Effector memory CD4-positive, alpha-beta T cell (primary cell): ENCODE data around the gene SLFNL1.

Experiments
- DNase-seq, 3 donors: peaks; one replicate each; pipeline ENCODE4 v3.0.0-alpha.2; 2020
- H3K27ac ChIP-seq: 2 replicates; pipeline ENCODE4 v1.7.0; 2013; ENCODE audit warnings: mild to moderate bottlenecking, low read length, moderate library complexity; ENCODE audit not compliant: insufficient read depth, poor library complexity, severe bottlenecking
- H3K27me3 ChIP-seq: replicated peaks from 2 replicates; pipeline ENCODE4 v1.7.0; 2013; ENCODE audit warnings: mild to moderate bottlenecking, low read length; ENCODE audit not compliant: insufficient read depth, control insufficient read depth, poor library complexity, severe bottlenecking
- H3K36me3 ChIP-seq: 2 replicates; pipeline ENCODE4 v1.7.0; 2013; ENCODE audit warnings: mild to moderate bottlenecking, low read length, moderate library complexity; ENCODE audit not compliant: control insufficient read depth, insufficient read depth
- H3K4me1 ChIP-seq: 2 replicates; pipeline ENCODE4 v1.7.0; 2013; ENCODE audit warnings: low read length, mild to moderate bottlenecking; ENCODE audit not compliant: control insufficient read depth, insufficient read depth, poor library complexity, severe bottlenecking
- H3K4me3 ChIP-seq: 2 replicates; pipeline ENCODE4 v1.7.0; 2013; ENCODE audit warnings: low read length, low read depth, mild to moderate bottlenecking; ENCODE audit not compliant: insufficient read depth, poor library complexity, severe bottlenecking
- H3K9me3 ChIP-seq: 2 replicates; pipeline ENCODE4 v1.7.0; 2013; ENCODE audit warnings: mild to moderate bottlenecking, low read length, moderate library complexity; ENCODE audit not compliant: control insufficient read depth

The SLFNL1 gene

DNA sequence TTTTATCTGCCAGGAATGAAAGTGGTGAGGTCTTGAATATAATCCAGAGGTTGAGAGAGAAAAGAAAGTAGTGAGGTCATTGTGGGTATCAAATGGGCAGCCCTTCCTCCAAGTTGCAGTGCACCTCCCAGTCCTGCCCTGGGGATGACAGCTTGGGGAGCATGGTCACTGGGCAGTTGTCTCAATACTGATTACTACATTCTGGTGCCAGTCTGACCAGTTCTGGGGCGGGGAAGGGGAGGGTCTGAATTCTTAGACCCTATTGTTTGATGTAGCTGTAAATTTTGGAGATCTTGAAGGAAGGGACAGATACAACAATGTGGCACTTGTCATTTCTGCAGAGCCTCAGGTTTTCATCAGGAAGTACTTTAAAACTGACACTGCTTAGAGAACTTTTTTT lies 11.2 kb downstream of the SLFNL1 start:
- DNase-seq = no peak
- H3K27me3 ChIP-seq = no peaks in the 10 kb centered on the region

DNA sequence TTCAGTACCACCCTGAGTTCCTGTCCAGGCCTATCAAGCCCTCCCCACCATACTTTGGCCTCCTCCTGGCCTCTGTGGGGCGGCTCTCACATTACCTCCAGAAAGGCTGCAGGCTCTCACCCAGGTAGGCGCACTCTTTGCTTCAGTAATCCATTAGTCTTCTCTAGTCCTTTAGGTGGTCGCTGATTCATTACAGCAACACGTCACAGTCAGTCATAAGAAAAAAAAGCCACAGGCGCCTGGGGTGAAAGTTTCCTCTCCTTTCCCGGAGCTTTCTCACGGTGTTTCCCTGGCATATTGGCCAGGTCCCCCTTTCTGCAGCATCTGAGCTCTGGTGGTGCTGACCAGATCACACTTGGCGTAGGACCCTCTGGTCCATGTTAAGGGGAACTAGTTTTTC lies 12.1 kb downstream of the SLFNL1 start:
- no peak for DNase-seq
- Histone ChIP-seq H3K36me3 (peaks cover 67% of the 10 kb centered on the region), H3K27ac (no peak overlapping the region), H3K9me3 (no peaks in the 10 kb centered on the region), H3K27me3 (no peaks in the 10 kb centered on the region), H3K4me3 (no peak overlapping the region), H3K4me1 (no peaks in the 10 kb centered on the region)

More for the DNA sequence above, 11.2 kb downstream of the SLFNL1 start:
- Histone ChIP-seq H3K4me3 (no peak overlapping the region), H3K36me3 (peaks cover 67% of the 10 kb centered on the region), H3K9me3 (no peaks in the 10 kb centered on the region), H3K27ac (no peak overlapping the region), H3K4me1 (no peaks in the 10 kb centered on the region)

GRCh38 chr1:41006942-41007865 lies 14.3 kb downstream of the SLFNL1 start:
- no peak for DNase-seq
- H3K36me3 ChIP-seq = peaks cover 65% of the 10 kb centered on the region
- H3K4me3 ChIP-seq = no peak overlapping the region
- H3K27ac ChIP-seq = no peak overlapping the region
- H3K9me3 ChIP-seq = no peaks in the 10 kb centered on the region
- H3K27me3 ChIP-seq = no peaks in the 10 kb centered on the region
- H3K4me1 ChIP-seq = no peaks in the 10 kb centered on the region

- H3K4me3 ChIP-seq = no peak overlapping the region
- no peak overlapping the region for H3K27ac ChIP-seq
- no peaks in the 10 kb centered on the region for H3K27me3 ChIP-seq
- no peaks in the 10 kb centered on the region for H3K9me3 ChIP-seq
- peaks cover 51% of the 10 kb centered on the region for H3K36me3 ChIP-seq
- no peaks in the 10 kb centered on the region for H3K4me1 ChIP-seq
- DNase-seq = no peak
Measured at GRCh38 chr1:41005876-41006275, 15.6 kb downstream of the SLFNL1 start.

- H3K9me3 ChIP-seq = no peaks in the 10 kb centered on the region
- no peaks in the 10 kb centered on the region for H3K4me1 ChIP-seq
- no peaks in the 10 kb centered on the region for H3K27me3 ChIP-seq
- H3K27ac ChIP-seq = no peak overlapping the region
- H3K36me3 ChIP-seq = peaks cover 43% of the 10 kb centered on the region
- peak; percentile 50 to 76 (median 66) for DNase-seq
- H3K4me3 ChIP-seq = no peak overlapping the region
Measured at GRCh38 chr1:41003640-41004220, 17.8 kb downstream of the SLFNL1 start.

GRCh38 chr1:41003127-41003639 lies 18.3 kb downstream of the SLFNL1 start:
- Histone ChIP-seq H3K4me3 (no peak overlapping the region), H3K9me3 (no peaks in the 10 kb centered on the region), H3K27me3 (no peaks in the 10 kb centered on the region), H3K4me1 (no peaks in the 10 kb centered on the region), H3K36me3 (peaks cover 43% of the 10 kb centered on the region), H3K27ac (no peak overlapping the region)
- no peak for DNase-seq

- H3K27me3 ChIP-seq = no peaks in the 10 kb centered on the region
- DNase-seq = no peak
- no peaks in the 10 kb centered on the region for H3K4me1 ChIP-seq
- peaks cover 42% of the 10 kb centered on the region for H3K36me3 ChIP-seq
- H3K9me3 ChIP-seq = no peaks in the 10 kb centered on the region
- no peak overlapping the region for H3K4me3 ChIP-seq
- no peak overlapping the region for H3K27ac ChIP-seq
Measured at GRCh38 chr1:40998668-40999067, 22.9 kb downstream of the SLFNL1 start.

DNA sequence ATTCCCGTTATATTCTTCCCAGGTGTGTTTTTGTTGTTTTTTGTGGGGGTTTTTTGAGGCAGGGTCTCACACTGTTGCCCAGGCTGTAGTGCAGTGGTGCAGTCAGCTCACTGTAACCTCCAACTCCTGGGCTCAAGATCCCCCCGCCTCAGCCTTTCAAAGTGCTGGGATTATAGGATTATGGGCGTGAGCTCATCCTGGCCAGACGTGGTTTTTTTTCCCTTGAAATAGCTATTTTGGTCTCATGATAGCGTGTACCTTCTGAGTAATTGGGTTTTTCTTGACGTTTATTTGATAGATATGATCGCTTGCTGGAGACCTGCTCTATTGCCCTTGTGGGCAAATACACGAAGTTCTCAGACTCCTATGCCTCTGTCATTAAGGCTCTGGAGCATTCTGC lies 24.4 kb downstream of the SLFNL1 start:
- DNase-seq = no peak
- H3K36me3 ChIP-seq = peaks cover 48% of the 10 kb centered on the region
- no peak overlapping the region for H3K4me3 ChIP-seq
- no peaks in the 10 kb centered on the region for H3K27me3 ChIP-seq
- H3K4me1 ChIP-seq = no peaks in the 10 kb centered on the region
- no peak overlapping the region for H3K27ac ChIP-seq
- H3K9me3 ChIP-seq = no peaks in the 10 kb centered on the region

GRCh38 chr1:40989066-40989465 lies 32.5 kb downstream of the SLFNL1 start:
- Histone ChIP-seq H3K9me3 (no peaks in the 10 kb centered on the region), H3K36me3 (peaks cover 67% of the 10 kb centered on the region), H3K27ac (no peak overlapping the region), H3K4me1 (no peaks in the 10 kb centered on the region), H3K27me3 (no peaks in the 10 kb centered on the region), H3K4me3 (no peak overlapping the region)
- DNase-seq = no peak

DNA sequence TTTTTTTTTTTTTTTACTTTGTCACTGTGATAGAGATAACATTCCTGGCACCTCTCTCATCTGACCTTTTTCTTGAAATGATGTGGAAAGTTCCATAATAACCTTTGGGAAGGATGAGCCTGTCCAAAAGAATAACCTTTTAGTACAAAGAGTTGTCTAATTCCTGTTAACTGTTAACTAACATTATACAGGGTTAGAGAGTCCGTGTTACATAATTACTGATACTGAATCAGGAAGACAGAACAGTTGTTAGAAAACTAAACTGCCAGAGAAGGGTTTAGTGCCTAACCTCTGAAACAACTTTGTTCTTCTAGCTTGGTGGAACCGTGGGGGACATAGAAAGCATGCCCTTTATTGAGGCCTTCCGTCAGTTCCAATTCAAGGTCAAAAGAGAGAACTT lies 33.2 kb downstream of the SLFNL1 start:
- no peaks in the 10 kb centered on the region for H3K9me3 ChIP-seq
- no peaks in the 10 kb centered on the region for H3K27me3 ChIP-seq
- H3K4me3 ChIP-seq = no peak overlapping the region
- H3K27ac ChIP-seq = no peak overlapping the region
- peaks cover 65% of the 10 kb centered on the region for H3K36me3 ChIP-seq
- no peak for DNase-seq
- no peaks in the 10 kb centered on the region for H3K4me1 ChIP-seq
